ENCODE results near the gene HOXB13.

The HOXB13 gene

DNA sequence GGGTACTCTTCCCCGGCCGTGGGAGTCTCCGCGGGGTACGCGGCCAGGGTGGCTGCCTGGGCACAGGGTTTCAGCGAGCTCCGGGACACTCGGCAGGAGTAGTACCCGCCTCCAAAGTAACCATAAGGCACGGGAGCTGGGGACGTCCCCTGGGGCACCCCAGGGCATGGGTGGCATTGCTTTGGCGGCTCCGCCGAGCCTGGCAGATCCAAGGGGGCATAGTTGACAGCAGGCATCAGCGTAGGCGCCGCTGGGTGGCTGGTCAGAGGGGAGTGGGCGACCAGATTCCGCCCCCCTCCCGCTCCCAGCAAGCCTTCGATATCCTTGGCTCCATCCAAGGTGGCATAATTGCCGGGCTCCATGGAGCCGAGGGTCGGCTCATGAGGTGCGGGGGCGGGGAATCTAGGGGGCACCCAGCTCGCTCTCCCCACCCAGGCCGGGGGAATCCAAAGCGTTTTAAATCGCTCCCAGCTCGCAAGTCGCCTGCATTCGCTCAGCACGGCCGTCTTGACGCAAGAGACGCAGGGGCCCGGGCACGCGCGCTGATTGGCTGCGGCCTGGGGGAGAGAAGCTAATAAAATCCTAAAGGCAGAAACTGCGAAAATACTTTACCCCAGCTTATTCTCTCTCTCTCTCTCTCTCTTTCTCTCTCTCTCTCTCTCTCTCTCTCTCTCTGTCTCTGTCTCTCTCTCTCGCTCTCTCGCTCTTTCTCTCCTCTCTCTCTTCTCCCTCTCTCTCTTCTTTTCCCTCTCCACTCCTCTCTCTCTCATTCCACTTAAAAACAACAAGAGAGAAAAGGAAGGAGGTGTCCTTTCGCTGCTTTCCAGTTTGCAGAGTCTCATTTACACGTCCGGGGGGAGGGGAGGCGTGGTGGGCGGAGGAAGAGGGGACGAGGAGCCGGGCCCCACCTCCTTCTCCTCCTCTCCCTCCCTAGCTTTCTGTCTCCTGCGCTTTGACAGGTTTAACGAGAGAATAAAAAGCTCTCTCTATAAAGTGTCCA lies at the start of gene HOXB13:
Gene HOXB13 (minus strand): TSS at position 519 of the 1,000 bp plus-strand sequence. CDS start 157 bp downstream, at position 362.
- DNase-seq = peak; percentile 66

- DNase-seq = no peak
Measured at GRCh38 chr17:48776602-48777001, 48.1 kb upstream of the HOXB13 start.

DNA sequence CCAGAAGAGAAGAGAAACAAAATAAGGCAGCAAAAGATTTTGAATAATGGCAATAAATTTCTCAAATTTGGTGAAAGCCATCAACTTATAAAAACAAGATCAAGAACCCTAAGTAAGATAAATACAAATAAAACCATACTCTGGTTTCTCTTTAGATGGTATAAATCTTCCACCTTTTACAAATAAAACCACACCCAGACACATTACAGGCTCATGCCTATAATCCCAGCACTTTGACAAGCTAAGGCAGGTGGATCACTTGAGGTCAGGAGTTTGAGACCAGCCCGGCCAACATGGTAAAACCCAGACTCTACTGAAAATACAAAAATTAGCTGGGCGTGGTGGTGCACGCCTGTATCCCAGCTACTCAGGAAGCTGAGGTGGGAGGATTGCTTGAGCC lies 44.7 kb upstream of the HOXB13 start:
- DNase-seq = no peak

DNA sequence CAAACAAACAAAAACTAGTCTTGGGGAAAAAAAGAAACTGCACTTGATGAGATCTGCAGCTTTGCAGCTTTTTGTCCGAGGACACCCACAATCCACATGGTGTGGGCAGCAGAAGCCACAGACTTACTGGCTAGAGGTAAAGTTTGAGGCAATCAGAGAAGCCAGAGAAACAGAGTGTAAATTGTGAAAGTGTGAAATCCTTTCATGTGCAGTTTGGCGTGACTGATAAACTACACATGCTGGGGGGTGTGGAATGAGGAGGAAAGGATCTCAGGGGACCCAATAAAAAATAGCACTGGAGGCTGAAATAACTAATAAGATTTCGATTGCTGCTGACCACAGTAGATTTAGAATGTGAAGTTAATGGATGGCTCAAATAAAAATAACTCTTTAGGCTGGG lies 42.4 kb upstream of the HOXB13 start:
- DNase-seq = no peak

- no peak for DNase-seq
Measured at GRCh38 chr17:48769009-48769675, 40.6 kb upstream of the HOXB13 start.

DNA sequence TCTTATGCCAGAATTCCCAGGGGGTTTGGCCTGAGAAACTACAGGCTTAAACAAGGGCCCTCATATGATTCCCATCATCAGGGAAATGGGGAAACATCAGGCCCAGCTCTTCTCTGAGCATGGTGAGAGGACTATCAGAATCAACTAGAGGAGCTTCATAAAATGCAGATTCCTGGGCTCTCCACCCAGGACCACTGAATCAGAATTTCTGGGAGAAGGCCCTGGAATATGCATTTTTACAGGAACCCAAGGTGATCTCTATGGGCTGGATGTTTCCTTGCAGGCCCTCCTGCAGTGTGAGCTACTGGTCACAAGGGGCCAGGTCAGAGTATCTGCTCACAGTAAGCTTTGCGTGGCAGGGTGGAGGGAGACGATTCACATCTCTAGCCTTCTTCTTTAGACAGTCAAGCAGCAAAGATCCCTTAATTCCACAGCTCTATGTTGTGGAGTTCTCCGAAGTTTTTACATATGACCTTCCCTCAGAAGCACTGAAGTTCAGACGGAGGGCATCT lies 38.8 kb upstream of the HOXB13 start:
- no peak for DNase-seq

DNA sequence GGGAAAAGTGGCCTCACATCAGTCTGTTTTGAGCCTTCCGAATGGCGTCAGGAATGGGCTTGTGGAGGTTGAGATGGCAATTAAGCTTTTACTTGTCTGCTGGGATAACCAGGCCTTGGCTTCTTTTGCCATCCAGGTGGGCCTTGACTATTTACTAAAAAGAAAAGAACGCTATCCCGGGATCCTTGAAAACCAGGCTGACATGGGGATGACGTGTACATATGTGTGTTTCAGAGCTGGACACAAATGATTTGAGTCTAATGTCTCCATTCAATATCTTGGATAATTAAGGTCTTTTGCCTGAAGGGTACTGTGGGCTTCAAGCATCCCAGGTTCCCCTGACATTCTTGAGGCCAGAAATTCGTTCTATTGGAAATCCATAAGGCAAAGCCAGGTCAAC lies 32.6 kb upstream of the HOXB13 start:
- no peak for DNase-seq

DNA sequence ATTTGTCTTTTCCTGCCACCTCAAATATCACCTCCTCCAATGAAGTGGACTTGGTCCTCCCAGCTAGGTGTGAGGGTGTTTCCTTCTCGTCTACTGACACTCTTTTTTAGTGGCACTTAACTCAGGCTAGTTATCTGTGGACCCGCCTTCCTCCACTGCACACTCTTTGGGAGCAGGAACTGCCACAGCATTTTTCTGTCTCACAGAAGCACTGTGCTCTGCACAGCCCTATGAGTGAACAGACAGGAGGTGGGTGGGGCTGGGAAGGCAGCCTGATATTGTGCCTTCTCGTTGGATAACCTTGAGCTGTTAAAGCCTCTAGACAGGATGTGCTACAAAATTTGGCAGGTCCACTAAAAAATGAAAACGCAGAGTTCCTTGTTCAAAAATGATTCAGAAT lies 31.9 kb upstream of the HOXB13 start:
- no peak for DNase-seq

DNA sequence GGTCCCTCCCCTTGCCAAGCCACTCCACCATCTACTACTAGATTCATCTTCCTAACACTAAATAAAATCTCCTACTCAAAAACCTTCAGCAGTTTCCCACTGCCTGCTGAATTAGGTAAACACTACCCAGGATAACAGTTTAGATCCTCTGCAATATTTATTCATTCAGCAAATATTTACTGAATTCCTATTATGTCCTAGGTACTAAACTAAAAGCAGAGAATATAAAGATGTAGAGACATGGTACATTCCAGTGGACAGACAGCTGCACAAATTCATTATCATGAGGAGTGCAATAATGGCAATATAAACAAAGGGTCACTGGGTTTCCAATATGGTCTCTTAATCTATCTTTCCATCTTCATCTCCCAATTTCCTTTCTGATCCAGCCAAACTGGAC lies 30.7 kb upstream of the HOXB13 start:
- no peak for DNase-seq

GRCh38 chr17:48757524-48757961 lies 29.0 kb upstream of the HOXB13 start:
- no peak for DNase-seq

DNA sequence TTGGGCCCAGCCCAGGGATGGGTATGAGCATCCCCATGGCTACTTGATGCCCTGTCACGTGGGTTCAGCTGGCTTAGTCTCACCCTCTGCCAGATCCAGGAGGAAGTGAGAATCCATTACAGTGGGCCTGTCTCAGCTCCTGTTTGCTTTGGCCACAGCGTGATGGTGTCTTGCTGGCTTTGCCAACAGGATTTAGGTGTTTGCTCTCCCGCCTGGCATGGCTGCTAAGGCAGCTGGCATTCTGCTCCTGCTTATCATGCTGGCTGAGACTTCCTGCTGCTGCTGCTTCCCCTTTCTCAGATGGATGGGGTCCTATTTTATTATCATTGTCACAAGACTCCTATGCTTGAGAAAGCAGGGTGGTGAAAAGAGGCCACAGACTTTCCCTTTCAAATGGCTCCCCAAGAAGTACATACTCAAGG lies 28.3 kb upstream of the HOXB13 start:
- no peak for DNase-seq

- DNase-seq = no peak
Measured at GRCh38 chr17:48755356-48755755, 26.8 kb upstream of the HOXB13 start.

DNA sequence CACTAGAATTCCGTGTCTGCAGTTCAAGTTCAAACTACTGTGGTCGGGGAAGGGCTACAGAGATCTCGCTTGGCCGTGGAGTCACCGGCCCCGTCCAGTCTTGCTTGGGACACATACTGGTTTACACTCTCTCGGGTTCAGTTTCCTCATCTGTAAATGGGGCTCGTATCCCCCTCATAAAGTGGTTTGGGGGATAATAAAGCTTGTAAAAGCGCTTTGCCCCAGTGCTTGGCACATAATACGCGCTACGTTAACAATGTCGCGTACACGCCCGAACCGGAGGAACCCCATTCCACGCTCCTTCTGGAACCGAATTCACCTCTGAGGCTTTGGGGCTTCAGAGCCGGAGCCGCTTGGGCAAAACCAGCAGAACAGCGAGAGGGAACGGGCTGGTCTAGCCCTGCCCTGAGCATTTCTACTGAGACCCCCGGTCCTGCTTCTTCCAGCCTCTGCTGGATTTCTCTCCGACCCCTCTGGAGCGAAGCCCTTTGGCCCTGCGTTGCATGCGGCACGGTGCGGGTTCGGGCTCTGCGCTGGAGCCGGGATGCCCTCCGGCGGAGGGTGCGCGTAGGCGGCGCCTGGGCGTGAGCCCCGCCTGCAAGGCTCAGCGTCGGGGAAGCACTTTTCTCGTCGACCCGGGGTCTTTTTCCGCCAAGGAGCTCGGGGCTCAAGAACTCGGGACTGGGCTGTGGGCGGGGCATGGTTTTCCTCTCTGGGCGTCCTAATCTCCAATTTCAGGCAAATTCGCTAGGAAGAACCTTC lies 26.1 kb upstream of the HOXB13 start:
- DNase-seq = peak; percentile 41

DNA sequence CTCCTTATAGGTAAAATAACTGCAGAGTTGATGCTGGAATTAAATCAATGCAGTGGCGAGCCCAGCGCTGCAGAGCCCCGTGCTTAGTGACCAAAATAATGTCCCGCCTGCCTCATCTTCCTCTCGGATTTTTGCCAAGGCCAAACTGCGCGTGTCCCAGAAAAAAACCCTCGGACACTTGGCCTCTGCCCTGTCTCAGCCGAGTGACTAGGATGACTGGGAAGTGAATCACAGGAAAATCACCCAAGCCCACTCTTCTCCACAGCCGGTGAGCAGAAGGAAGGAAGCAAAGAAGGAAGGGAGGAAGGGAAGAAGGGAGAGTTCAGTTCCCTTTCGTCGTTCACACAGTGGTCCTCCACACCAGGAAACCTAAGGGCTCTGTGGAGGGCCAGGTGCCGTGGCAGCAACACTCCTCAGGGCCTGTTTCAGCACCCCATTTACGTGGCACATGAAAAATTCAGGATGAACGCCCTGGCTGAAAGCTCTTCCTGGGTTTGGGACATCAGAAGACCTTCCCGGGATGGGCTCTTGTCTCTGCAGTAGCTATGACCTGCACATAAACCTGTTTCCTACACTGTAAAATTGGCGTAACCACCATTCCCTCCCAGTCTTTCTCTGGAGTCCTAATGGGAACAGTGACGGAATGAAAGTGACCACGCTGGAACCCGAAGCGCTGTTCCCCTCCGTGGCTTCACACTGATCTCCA lies 25.4 kb upstream of the HOXB13 start:
- peak; percentile 26 for DNase-seq

- peak; percentile 32 for DNase-seq
Measured at GRCh38 chr17:48752399-48753288, 24.1 kb upstream of the HOXB13 start.

GRCh38 chr17:48751733-48752398 lies 23.3 kb upstream of the HOXB13 start:
- DNase-seq = peak; percentile 16

- DNase-seq = peak; percentile 26
Measured at GRCh38 chr17:48751172-48751571, 22.6 kb upstream of the HOXB13 start.

- peak; percentile 60 for DNase-seq
Measured at GRCh38 chr17:48749621-48750553, 21.3 kb upstream of the HOXB13 start.

Measured in retina (tissue), 1 donor.